HepG2 (cell line): Measurements from ENCODE around the gene ZNF813. TPM values are rescaled to one million over a fixed set of nuclear protein-coding genes. Genes with fewer than 3 reads are reported as not detected.

Experiments used
- BCL6 ChIP-seq: IDR thresholded peaks from 2 replicates; pipeline ENCODE4 v1.6.1; 2016; ENCODE audit warnings: missing genetic modification reagents, missing compliant biosample characterization
- BHLHE40 ChIP-seq: IDR thresholded peaks from 2 replicates; pipeline ENCODE4 v1.6.1; 2011; ENCODE audit warnings: low read length, improper control_type of control experiment
- BRD4 ChIP-seq: sonication (generic); formaldehyde crosslinking; IDR thresholded peaks from 2 replicates; pipeline ENCODE4 v1.4.0; 2020; ENCODE audit warnings: missing genetic modification reagents
- CENPX ChIP-seq: sonication (generic); formaldehyde crosslinking; IDR thresholded peaks from 2 replicates; pipeline ENCODE4 v1.9.0; 2021; ENCODE audit warnings: mild to moderate bottlenecking, missing genetic modification reagents, moderate library complexity
- EED ChIP-seq: sonication (generic); formaldehyde crosslinking; IDR thresholded peaks from 2 replicates; pipeline ENCODE4 v1.5.0; 2020; ENCODE audit warnings: mild to moderate bottlenecking, missing genetic modification reagents
- EP300 ChIP-seq, 3 experiments: sonication (generic) in 1 of 3; formaldehyde crosslinking in 1 of 3; IDR thresholded peaks; 2 replicates each; pipeline versions ENCODE4 v1.5.1 to v1.6.1; 2011 to 2020; ENCODE audit warnings: low read depth in 2 of 3, low read length in 2 of 3, borderline replicate concordance in 1 of 3, improper control_type of control experiment in 1 of 3, mild to moderate bottlenecking in 1 of 3, missing genetic modification reagents in 1 of 3, moderate library complexity in 1 of 3
- KDM2A ChIP-seq: sonication (generic); formaldehyde crosslinking; IDR thresholded peaks from 2 replicates; pipeline ENCODE4 v1.4.0; 2020; ENCODE audit warnings: low read depth, missing genetic modification reagents, borderline replicate concordance
- MXD4 ChIP-seq: IDR thresholded peaks from 2 replicates; pipeline ENCODE4 v1.6.1; 2016; ENCODE audit warnings: mild to moderate bottlenecking, missing biosample characterization, missing genetic modification reagents
- NFIC ChIP-seq: IDR thresholded peaks from 2 replicates; pipeline ENCODE4 v1.6.1; 2012; ENCODE audit warnings: mild to moderate bottlenecking, low read length, inconsistent platforms
- NONO ChIP-seq, 2 experiments: fragments of 450-650 bp in 1 of 2; sonication (generic) in 1 of 2; formaldehyde crosslinking in 1 of 2; IDR thresholded peaks in 1 of 2; conservative IDR thresholded peaks in 1 of 2; 2 replicates each; pipeline versions ENCODE4 v1.6.1 to v1.8.0; 2017 to 2022; ENCODE audit warnings: mild to moderate bottlenecking in 1 of 2, missing genetic modification reagents in 1 of 2, moderate library complexity in 1 of 2
- SP1 ChIP-seq, 2 experiments: fragments of 450-650 bp in 1 of 2; sonication (generic) in 1 of 2; formaldehyde crosslinking in 1 of 2; IDR thresholded peaks; 2 replicates each; pipeline versions ENCODE4 v1.4.0 to v1.6.1; 2016 to 2020; ENCODE audit warnings: missing genetic modification reagents in 1 of 2
- STAG1 ChIP-seq: sonication (generic); formaldehyde crosslinking; IDR thresholded peaks from 2 replicates; pipeline ENCODE4 v1.4.0; 2020; ENCODE audit warnings: missing genetic modification reagents
- ZNF30 ChIP-seq: sonication (generic); formaldehyde crosslinking; IDR thresholded peaks from 2 replicates; pipeline ENCODE4 v1.5.0; 2020; ENCODE audit warnings: mild to moderate bottlenecking, missing genetic modification reagents
- ZNF430 ChIP-seq: sonication (generic); formaldehyde crosslinking; IDR thresholded peaks from 2 replicates; pipeline ENCODE4 v1.9.0; 2021; ENCODE audit warnings: mild to moderate bottlenecking, missing genetic modification reagents
- ZNF44 ChIP-seq: sonication (generic); formaldehyde crosslinking; IDR thresholded peaks from 2 replicates; pipeline ENCODE4 v1.5.1; 2020; ENCODE audit warnings: mild to moderate bottlenecking, missing genetic modification reagents
- ZNF703 ChIP-seq: sonication (generic); formaldehyde crosslinking; IDR thresholded peaks from 2 replicates; pipeline ENCODE4 v1.5.1; 2020; ENCODE audit warnings: missing genetic modification reagents, mild to moderate bottlenecking, moderate library complexity, borderline replicate concordance
- ZNF749 ChIP-seq: sonication (generic); formaldehyde crosslinking; IDR thresholded peaks from 2 replicates; pipeline ENCODE4 v1.8.0; 2022; ENCODE audit warnings: mild to moderate bottlenecking, missing genetic modification reagents, moderate library complexity, borderline replicate concordance
- polyA plus RNA-seq, 8 experiments: library from polyadenylated mRNA; depleted of rRNA in 3 of 8; stranded (reverse) in 7 of 8; unstranded in 1 of 8; fragments of >200 nt; fragmentation: Illumina TruSeq in 4 of 8; extraction: Trizol in 4 of 8; gene quantifications; 2 replicates each; pipeline versions ENCODE4 v1.2.1 to v1.2.3, GENCODE V29; 2011 to 2016; ENCODE audit warnings: low read depth in 4 of 8, missing spikeins in 1 of 8, mixed read lengths in 1 of 8; ENCODE audit not compliant: insufficient read depth in 1 of 8
- total RNA-seq, 5 experiments: library from RNA; depleted of rRNA; stranded (reverse); fragments of >200 nt; fragmentation: Illumina TruSeq; extraction: Trizol; gene quantifications; 2 replicates each; pipeline ENCODE4 v1.2.3, GENCODE V29; 2016; ENCODE audit warnings: low read depth in 1 of 5
- TF ChIP-seq, protein P1 (sequence below): sonication (generic); formaldehyde crosslinking; IDR thresholded peaks from 2 replicates; pipeline ENCODE4 v1.5.1; 2020; ENCODE audit warnings: mild to moderate bottlenecking, missing genetic modification reagents, moderate library complexity
- TF ChIP-seq, protein P2 (sequence below): sonication (generic); formaldehyde crosslinking; IDR thresholded peaks from 2 replicates; pipeline ENCODE4 v1.4.0; 2020; ENCODE audit warnings: missing genetic modification reagents
- TF ChIP-seq, protein P3 (sequence below): sonication (generic); formaldehyde crosslinking; IDR thresholded peaks from 2 replicates; pipeline ENCODE4 v1.4.0; 2020; ENCODE audit warnings: mild to moderate bottlenecking, missing genetic modification reagents
- TF ChIP-seq, protein P4 (sequence below): sonication (generic); formaldehyde crosslinking; IDR thresholded peaks from 2 replicates; pipeline ENCODE4 v1.9.0; 2021; ENCODE audit warnings: missing genetic modification reagents, mild to moderate bottlenecking, borderline replicate concordance
- TF ChIP-seq, protein P5 (sequence below): sonication (generic); formaldehyde crosslinking; IDR thresholded peaks from 2 replicates; pipeline ENCODE4 v1.5.1; 2020; ENCODE audit warnings: mild to moderate bottlenecking, moderate library complexity, missing genetic modification reagents

ZNF813 gene
- total and polyA plus RNA-seq, 2 of the 13 experiments (the other 11 are each of a cell fraction or from before 2014, with no cell fraction given) = 2.1 to 8.9 TPM

DNA sequence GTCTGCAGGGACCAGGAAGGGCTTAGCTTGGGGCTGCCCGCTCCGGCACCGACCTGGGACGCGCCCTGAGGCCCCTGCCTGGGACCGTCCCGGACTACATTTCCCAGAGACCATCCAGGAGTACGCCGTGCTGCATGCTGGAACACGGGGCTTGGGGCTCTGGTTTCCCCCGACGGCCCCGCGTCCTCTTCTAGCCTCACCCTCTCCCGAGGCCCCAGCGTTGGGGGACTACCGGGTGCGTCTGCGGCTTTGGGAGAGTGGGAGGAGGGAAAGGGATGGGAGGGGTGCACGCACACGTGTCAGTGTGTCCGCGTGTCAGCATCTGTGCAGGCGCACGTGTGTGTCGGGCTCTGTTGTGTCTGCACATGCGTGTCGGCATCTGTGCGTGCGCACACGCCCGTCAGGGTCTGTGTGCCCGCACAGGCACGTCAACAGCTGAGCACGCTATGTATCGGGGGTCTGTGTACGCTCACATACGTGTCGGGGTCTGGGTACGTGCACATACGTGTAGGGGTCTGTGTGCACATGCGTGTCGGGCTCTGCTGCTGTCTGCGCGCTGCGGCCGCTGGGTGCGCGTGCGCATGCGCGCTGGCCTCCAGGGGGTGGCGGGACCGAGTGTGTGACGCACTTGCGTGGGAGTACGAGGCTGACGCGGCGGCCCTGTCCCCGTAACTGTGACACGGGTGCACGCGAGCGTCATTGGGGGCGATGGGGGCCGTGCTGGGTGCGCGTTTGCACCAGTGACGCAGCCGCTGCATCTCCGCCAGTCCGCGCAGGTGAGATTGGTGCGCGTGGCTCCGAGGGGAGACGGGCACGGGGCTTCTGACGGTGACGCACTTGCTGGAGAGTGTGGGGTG, 70.2 kb downstream of the ZNF813 start, which contains the start of gene ZNF331 (continued):
- TF ChIP-seq, protein P1, sequence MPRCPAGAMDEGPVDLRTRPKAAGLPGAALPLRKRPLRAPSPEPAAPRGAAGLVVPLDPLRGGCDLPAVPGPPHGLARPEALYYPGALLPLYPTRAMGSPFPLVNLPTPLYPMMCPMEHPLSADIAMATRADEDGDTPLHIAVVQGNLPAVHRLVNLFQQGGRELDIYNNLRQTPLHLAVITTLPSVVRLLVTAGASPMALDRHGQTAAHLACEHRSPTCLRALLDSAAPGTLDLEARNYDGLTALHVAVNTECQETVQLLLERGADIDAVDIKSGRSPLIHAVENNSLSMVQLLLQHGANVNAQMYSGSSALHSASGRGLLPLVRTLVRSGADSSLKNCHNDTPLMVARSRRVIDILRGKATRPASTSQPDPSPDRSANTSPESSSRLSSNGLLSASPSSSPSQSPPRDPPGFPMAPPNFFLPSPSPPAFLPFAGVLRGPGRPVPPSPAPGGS (CRISPR knock-in tag) = peak; percentile 71; the same call in 1 of the 2 replicates
- TF ChIP-seq, protein P2, sequence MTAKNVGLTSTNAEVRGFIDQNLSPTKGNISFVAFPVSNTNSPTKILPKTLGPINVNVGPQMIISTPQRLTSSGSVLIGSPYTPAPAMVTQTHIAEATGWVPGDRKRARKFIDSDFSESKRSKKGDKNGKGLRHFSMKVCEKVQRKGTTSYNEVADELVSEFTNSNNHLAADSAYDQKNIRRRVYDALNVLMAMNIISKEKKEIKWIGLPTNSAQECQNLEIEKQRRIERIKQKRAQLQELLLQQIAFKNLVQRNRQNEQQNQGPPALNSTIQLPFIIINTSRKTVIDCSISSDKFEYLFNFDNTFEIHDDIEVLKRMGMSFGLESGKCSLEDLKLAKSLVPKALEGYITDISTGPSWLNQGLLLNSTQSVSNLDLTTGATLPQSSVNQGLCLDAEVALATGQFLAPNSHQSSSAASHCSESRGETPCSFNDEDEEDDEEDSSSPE = 0 out of 2 replicates have a peak, but pooled peaks have one; percentile 12
- TF ChIP-seq, protein P3, sequence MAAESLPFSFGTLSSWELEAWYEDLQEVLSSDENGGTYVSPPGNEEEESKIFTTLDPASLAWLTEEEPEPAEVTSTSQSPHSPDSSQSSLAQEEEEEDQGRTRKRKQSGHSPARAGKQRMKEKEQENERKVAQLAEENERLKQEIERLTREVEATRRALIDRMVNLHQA (CRISPR knock-in tag) = no peak
- TF ChIP-seq NONO (IDR thresholded peaks at IDR 0.05) = no peak
- TF ChIP-seq NONO (CRISPR knock-in tag; conservative IDR thresholded peaks at IDR 0.05) = peak; percentile 91
- no peak for TF ChIP-seq SP1 (IDR thresholded peaks at IDR 0.05)
- TF ChIP-seq SP1 (CRISPR knock-in tag; IDR thresholded peaks at IDR 0.05) = no peak
- TF ChIP-seq, protein P4, sequence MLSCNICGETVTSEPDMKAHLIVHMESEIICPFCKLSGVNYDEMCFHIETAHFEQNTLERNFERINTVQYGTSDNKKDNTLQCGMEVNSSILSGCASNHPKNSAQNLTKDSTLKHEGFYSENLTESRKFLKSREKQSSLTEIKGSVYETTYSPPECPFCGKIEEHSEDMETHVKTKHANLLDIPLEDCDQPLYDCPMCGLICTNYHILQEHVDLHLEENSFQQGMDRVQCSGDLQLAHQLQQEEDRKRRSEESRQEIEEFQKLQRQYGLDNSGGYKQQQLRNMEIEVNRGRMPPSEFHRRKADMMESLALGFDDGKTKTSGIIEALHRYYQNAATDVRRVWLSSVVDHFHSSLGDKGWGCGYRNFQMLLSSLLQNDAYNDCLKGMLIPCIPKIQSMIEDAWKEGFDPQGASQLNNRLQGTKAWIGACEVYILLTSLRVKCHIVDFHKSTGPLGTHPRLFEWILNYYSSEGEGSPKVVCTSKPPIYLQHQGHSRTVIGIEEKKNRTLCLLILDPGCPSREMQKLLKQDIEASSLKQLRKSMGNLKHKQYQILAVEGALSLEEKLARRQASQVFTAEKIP = no peak
- TF ChIP-seq ZNF44 (CRISPR knock-in tag) = no peak
- TF ChIP-seq ZNF703 (CRISPR knock-in tag) = no peak
- TF ChIP-seq EP300 (IDR thresholded peaks at IDR 0.05; ENCODE audit: low read depth in 2 of 2, low read length in 2 of 2) = no peak
- no peak for TF ChIP-seq EP300 (CRISPR knock-in tag; IDR thresholded peaks at IDR 0.05; ENCODE audit: borderline replicate concordance)
- no peak for TF ChIP-seq BHLHE40
- TF ChIP-seq CENPX (CRISPR knock-in tag) = no peak
- TF ChIP-seq, protein P5, sequence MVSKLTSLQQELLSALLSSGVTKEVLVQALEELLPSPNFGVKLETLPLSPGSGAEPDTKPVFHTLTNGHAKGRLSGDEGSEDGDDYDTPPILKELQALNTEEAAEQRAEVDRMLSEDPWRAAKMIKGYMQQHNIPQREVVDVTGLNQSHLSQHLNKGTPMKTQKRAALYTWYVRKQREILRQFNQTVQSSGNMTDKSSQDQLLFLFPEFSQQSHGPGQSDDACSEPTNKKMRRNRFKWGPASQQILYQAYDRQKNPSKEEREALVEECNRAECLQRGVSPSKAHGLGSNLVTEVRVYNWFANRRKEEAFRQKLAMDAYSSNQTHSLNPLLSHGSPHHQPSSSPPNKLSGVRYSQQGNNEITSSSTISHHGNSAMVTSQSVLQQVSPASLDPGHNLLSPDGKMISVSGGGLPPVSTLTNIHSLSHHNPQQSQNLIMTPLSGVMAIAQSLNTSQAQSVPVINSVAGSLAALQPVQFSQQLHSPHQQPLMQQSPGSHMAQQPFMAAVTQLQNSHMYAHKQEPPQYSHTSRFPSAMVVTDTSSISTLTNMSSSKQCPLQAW (CRISPR knock-in tag) = peak; percentile 15; the same call in 1 of the 2 replicates
- peak; percentile 88 for TF ChIP-seq KDM2A (CRISPR knock-in tag)
- no peak for TF ChIP-seq ZNF430 (CRISPR knock-in tag)
- no peak; the same call in 1 of the 2 replicates for TF ChIP-seq MXD4 (CRISPR knock-in tag)
- no peak for TF ChIP-seq NFIC
- TF ChIP-seq ZNF749 (CRISPR knock-in tag) = no peak
- no peak; the same call in 1 of the 2 replicates for TF ChIP-seq BRD4 (CRISPR knock-in tag)
- TF ChIP-seq BCL6 (CRISPR knock-in tag) = no peak
- TF ChIP-seq ZNF30 (CRISPR knock-in tag) = no peak
- no peak for TF ChIP-seq EED (CRISPR knock-in tag)
- no peak for TF ChIP-seq STAG1 (CRISPR knock-in tag)
